GM12801 (cell line): Measurements from ENCODE around the gene TENT4B.

Experiments
- CTCF ChIP-seq: IDR thresholded peaks from one replicate; pipeline ENCODE4 v1.5.1; 2011; ENCODE audit warnings: control low read depth; ENCODE audit not compliant: insufficient read length; ENCODE audit errors: extremely low read depth

The TENT4B gene

GRCh38 chr16:50272111-50272571, 119.0 kb downstream of the TENT4B start:
- TF ChIP-seq CTCF: no peak

DNA sequence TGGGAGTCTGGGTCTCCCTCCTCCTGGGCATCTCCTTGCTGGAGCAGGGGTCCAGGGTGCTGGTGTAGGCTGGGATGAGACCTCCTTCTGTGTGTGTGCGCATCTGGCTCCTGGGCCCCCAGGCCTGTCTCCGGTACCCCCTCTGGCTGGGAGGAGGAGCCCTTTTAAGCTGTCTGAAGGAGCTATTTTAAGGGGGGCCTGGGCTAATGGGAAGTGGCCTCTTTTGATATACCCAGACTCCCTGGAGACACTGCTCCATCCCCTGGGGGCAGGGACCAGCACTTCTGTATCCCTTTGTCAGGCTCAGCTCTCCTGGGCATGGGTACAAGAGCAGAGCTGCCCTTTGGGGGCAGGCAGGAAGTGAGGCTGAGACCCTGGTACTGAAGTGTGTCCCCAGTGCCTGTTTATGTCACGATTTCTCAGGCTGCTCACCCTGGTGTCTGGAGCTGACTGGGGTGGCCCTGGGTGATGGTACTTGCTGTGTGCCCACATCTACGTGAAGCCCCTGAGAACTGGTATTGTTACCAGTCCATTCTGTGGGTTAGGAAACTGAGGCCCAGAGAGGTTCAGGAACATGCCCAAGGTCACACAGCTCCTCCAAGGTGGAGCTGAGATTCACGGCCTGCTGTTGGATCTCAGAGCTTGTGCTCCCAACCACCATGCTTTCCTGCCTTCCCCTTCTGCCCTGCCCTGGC, 119.7 kb downstream of the TENT4B start:
- no peak for TF ChIP-seq CTCF

- TF ChIP-seq CTCF: no peak
These were observed 120.2 kb downstream of the TENT4B start for GRCh38 chr16:50273382-50273690.

DNA sequence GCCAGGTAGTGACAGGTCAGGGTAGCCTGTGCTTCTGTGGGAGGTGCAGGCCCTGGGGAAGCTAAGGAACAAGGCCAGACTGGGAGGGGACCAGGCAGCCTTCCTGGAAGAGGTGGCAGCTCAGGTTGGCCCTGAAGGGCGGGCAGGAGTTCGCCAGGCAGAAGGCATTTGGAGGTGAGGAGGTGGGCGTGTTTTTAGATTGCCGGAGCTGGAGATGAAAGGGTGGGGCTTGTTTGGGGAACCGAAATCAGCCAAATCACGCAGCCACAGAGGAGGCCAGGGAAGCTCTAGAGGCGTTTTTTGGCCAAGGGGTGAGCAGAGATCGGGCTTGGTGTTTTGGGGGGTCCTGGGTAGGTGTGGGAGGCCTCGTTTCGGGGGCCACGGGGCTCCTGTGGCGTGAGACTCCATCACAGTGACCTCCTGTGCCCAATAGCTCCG, 120.8 kb downstream of the TENT4B start:
- TF ChIP-seq CTCF: no peak

- no peak for TF ChIP-seq CTCF
These were observed 121.4 kb downstream of the TENT4B start for GRCh38 chr16:50274326-50275097.

- no peak for TF ChIP-seq CTCF
These were observed 122.0 kb downstream of the TENT4B start for GRCh38 chr16:50275098-50275415.

GRCh38 chr16:50275428-50276325, 122.6 kb downstream of the TENT4B start:
- no peak for TF ChIP-seq CTCF
